ENCODE measurements around the gene PMEL.

Gene PMEL

DNA sequence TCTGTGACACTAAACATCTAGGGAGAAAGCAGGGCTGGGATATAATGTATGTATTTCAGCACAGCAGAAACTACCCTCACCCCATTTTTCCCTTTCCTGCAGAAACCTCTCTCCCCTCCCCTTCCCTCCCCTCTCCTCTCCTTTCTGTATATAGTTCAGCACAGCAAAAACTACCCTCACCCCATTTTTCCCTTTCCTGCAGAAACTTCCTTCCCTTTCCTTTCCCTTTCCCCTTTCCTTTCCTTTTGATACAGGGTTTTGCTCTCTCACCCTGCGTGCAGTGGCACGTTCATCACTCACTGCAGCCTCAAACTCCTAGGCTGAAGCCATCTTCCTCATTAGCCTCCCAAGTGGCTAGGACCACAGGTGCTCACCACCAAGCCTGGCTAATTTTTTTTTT is 2.1 kb downstream of the PMEL start:
- TF ChIP-seq CTCF (IDR thresholded peaks at IDR 0.05; ENCODE audit: low read depth, low read length, missing control alignments) = no peak
- DNase-seq (ENCODE audit: extremely low read depth, low read depth) = no peak
- no peak overlapping the region for H3K4me3 ChIP-seq (replicated peaks; ENCODE audit: low read depth, low read length)

- TF ChIP-seq CTCF (IDR thresholded peaks at IDR 0.05; ENCODE audit: low read depth, low read length, missing control alignments) = no peak
- H3K4me3 ChIP-seq (replicated peaks; ENCODE audit: low read depth, low read length) = no peak overlapping the region
- no peak for DNase-seq (ENCODE audit: extremely low read depth, low read depth)
Observed at GRCh38 chr12:55957106-55957859, 8.6 kb downstream of the PMEL start.

- peak; percentile 54 for TF ChIP-seq CTCF (IDR thresholded peaks at IDR 0.05; ENCODE audit: low read depth, low read length, missing control alignments)
- DNase-seq (ENCODE audit: extremely low read depth, low read depth) = no peak
- H3K4me3 ChIP-seq (replicated peaks; ENCODE audit: low read depth, low read length) = no peak overlapping the region
Observed at GRCh38 chr12:55955800-55956508, 9.9 kb downstream of the PMEL start.

- no peak for DNase-seq (ENCODE audit: extremely low read depth, low read depth)
- H3K4me3 ChIP-seq (replicated peaks; ENCODE audit: low read depth, low read length) = no peak overlapping the region
- TF ChIP-seq CTCF (IDR thresholded peaks at IDR 0.05; ENCODE audit: low read depth, low read length, missing control alignments) = no peak
Observed at GRCh38 chr12:55955344-55955743, 10.5 kb downstream of the PMEL start.

DNA sequence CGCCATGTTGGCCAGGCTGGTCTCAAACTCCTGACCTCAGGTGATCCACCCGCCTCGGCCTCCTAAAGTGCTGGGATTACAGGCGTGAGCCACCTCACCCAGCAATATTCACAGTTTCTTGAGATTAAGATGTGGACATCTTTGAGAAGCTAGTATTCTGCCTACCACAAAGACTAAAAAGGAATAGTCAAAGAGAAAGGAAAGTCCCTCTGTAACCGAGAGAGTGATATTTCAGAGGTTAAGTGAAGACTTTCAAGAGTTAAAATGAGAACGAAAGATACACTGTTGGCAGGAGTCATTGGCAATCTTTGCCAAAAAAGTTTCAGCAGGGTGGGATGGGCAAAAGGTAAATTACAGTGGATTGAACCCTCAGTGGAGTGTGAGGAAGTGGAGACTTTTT is 19.3 kb downstream of the PMEL start:
- no peak overlapping the region for H3K4me3 ChIP-seq (replicated peaks; ENCODE audit: low read depth, low read length)
- TF ChIP-seq CTCF (IDR thresholded peaks at IDR 0.05; ENCODE audit: low read depth, low read length, missing control alignments) = no peak
- no peak for DNase-seq (ENCODE audit: extremely low read depth, low read depth)

- no peak for TF ChIP-seq CTCF (IDR thresholded peaks at IDR 0.05; ENCODE audit: low read depth, low read length, missing control alignments)
- no peak overlapping the region for H3K4me3 ChIP-seq (replicated peaks; ENCODE audit: low read depth, low read length)
- no peak for DNase-seq (ENCODE audit: extremely low read depth, low read depth)
Observed at GRCh38 chr12:55942577-55943136, 23.2 kb downstream of the PMEL start.
